ENCODE results near the gene GSTM1. TPM values are rescaled to one million over a fixed set of nuclear protein-coding genes. Genes with fewer than 3 reads are reported as not detected.

The GSTM1 gene
- total and polyA plus RNA-seq, 2 of the 8 experiments (the other 6 are each of a cell fraction or from before 2014, with no cell fraction given): 16.7 to 42.5 TPM

DNA sequence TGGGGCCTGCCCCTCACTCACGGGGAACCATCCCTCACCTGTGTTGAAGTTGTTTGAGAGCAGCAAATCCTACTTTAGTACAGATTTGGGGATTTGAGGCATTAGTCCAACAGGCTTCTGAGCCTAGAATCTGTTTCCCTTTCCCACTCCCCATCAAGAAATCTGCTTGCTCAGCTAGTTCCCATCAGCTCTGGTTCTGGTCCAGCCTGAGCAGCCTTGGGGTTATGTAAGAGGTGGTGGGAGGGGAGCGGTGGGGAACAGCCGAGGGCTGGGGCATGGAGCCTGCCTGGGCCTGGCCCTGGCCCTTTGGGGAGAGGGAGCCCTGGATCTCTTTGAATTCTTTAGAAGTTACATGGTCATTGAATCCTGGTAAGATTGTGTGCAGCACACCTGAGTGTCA is 28.5 kb downstream of the GSTM1 start:
- no peak overlapping the region for H3K18ac ChIP-seq (ENCODE audit: extremely low read depth, low read length)
- no peaks in the 10 kb centered on the region for H3K9me3 ChIP-seq (ENCODE audit: insufficient read depth in 2 of 2, low read depth in 1 of 2, low read length in 1 of 2)
- H4K20me1 ChIP-seq (replicated peaks in 1 of 2; ENCODE audit: control insufficient read depth in 1 of 2, insufficient read depth in 2 of 2, low read length in 2 of 2): no peaks in the 10 kb centered on the region
- no peak overlapping the region for H3K14ac ChIP-seq (ENCODE audit: insufficient read length)
- H2BK120ac ChIP-seq (replicated peaks; ENCODE audit: low read depth, low read length): no peak overlapping the region
- DNase-seq (ENCODE audit: low read depth in 1 of 2, low spot score in 2 of 2) (no peak), FAIRE-seq (no peak)
- H3K23me2 ChIP-seq (ENCODE audit: low read depth, low read length): no peaks in the 10 kb centered on the region
- no peak overlapping the region for H3K23ac ChIP-seq (ENCODE audit: insufficient read length)
- no peak overlapping the region for H3K4me2 ChIP-seq (ENCODE audit: insufficient read depth in 1 of 2, low read depth in 2 of 2, low read length in 2 of 2)
- H4K91ac ChIP-seq (replicated peaks; ENCODE audit: insufficient read length, low read length): no peak overlapping the region
- CTCF ChIA-PET (ENCODE audit: partially characterized antibody): interaction anchor here (0.6 to 7.4 kb wide), 4 partner anchors 33 to 170 kb away, joined by 3 to 51 read pairs (median 5); no protein-coding TSS in a partner anchor
- no peak overlapping the region for H2BK12ac ChIP-seq (ENCODE audit: low read depth, low read length)
- peaks cover 0 to 3% (median 0%) of the 10 kb centered on the region in 4 experiments; a peak in 1 of 7 replicates for H3K27me3 ChIP-seq (replicated peaks in 1 of 4; ENCODE audit: control insufficient read depth in 3 of 4, extremely low read depth in 1 of 4, insufficient read depth in 3 of 4, low read length in 3 of 4)
- H3K4ac ChIP-seq (replicated peaks; ENCODE audit: insufficient read length, low read depth, low read length): no peak overlapping the region
- H3K9ac ChIP-seq (replicated peaks in 1 of 4; ENCODE audit: extremely low read depth in 1 of 4, low read depth in 3 of 4, low read length in 3 of 4): no peak overlapping the region
- no peak overlapping the region for H3K56ac ChIP-seq (replicated peaks; ENCODE audit: insufficient read length, low read depth, low read length)
- WGBS, 2 experiments (ENCODE audit: extremely low coverage in 1 of 2, insufficient coverage in 1 of 2, insufficient read length in 1 of 2, insufficient replicate concordance in 2 of 2, low coverage in 1 of 2, low lambda C conversion rate in 2 of 2, missing lambda C conversion rate in 1 of 2): 91% methylated on average over 1 of the region's 3 CpGs; no CpG with 5 or more reads in 1 of the 2 experiments
- no peak overlapping the region for H2AK5ac ChIP-seq (ENCODE audit: low read depth, low read length)
- H4K5ac ChIP-seq (ENCODE audit: insufficient read length, low read depth, low read length): no peak overlapping the region
- no peak overlapping the region for H3K27ac ChIP-seq (ENCODE audit: low read depth, low read length)
- H3K79me2 ChIP-seq (ENCODE audit: control insufficient read depth in 1 of 2, insufficient read depth in 2 of 2, low read length in 2 of 2): no peaks in the 10 kb centered on the region
- no peak overlapping the region for H4K8ac ChIP-seq (ENCODE audit: extremely low read depth, insufficient read depth, low read length)
- no peak overlapping the region for H2BK15ac ChIP-seq (ENCODE audit: low read length)
- H2BK5ac ChIP-seq (ENCODE audit: low read depth, low read length): no peak overlapping the region
- H3K79me1 ChIP-seq (ENCODE audit: low read depth, low read length): no peaks in the 10 kb centered on the region
- no peaks in the 10 kb centered on the region for H3K36me3 ChIP-seq (ENCODE audit: control insufficient read depth in 2 of 4, insufficient read depth in 4 of 4, low read length in 3 of 4)
- H2BK20ac ChIP-seq (ENCODE audit: low read length): no peak overlapping the region
- no peak overlapping the region for H2AFZ ChIP-seq (ENCODE audit: low read length)
- H3K4me3 ChIP-seq (ENCODE audit: extremely low read depth in 1 of 4, insufficient read depth in 2 of 4, low read depth in 3 of 4, low read length in 4 of 4): no peak overlapping the region
- H3K4me1 ChIP-seq (replicated peaks in 1 of 4; ENCODE audit: control insufficient read depth in 3 of 4, insufficient read depth in 4 of 4, low read length in 3 of 4): no peaks in the 10 kb centered on the region; a peak in 1 of 7 replicates
- POLR2A ChIA-PET (ENCODE audit: partially characterized antibody): no interaction called here
- TF ChIP-seq FOSL1 (IDR thresholded peaks at IDR 0.05; ENCODE audit: insufficient read depth, low read depth, low read length) (no peak), CHD2 (IDR thresholded peaks at IDR 0.05; ENCODE audit: low read length) (no peak), TEAD4 (IDR thresholded peaks at IDR 0.05; ENCODE audit: low read depth, low read length) (no peak), YY1 (IDR thresholded peaks at IDR 0.05; ENCODE audit: low read depth, low read length) (no peak), ASH2L (IDR thresholded peaks at IDR 0.05; ENCODE audit: low read length) (no peak), HDAC6 (IDR thresholded peaks at IDR 0.05; ENCODE audit: low read depth, low read length) (no peak), KDM5A (IDR thresholded peaks at IDR 0.05; ENCODE audit: low read length) (no peak), CEBPB (IDR thresholded peaks at IDR 0.05; ENCODE audit: low read depth, low read length) (no peak), SP2 (IDR thresholded peaks at IDR 0.05; ENCODE audit: low read length) (no peak), POU5F1 (IDR thresholded peaks at IDR 0.05; ENCODE audit: low read depth, low read length) (no peak), SIN3A (conservative IDR thresholded peaks at IDR 0.05 in 1 of 2, IDR thresholded peaks at IDR 0.05 in 1 of 2; ENCODE audit: low read depth in 1 of 2, low read length in 2 of 2) (no peak), POLR2A (IDR thresholded peaks at IDR 0.05; ENCODE audit: control extremely low read depth in 1 of 2, low read depth in 2 of 2, low read length in 2 of 2) (no peak)
- TF ChIP-seq, protein P1, sequence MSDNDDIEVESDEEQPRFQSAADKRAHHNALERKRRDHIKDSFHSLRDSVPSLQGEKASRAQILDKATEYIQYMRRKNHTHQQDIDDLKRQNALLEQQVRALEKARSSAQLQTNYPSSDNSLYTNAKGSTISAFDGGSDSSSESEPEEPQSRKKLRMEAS (IDR thresholded peaks at IDR 0.05): no peak
- TF ChIP-seq, protein P2, sequence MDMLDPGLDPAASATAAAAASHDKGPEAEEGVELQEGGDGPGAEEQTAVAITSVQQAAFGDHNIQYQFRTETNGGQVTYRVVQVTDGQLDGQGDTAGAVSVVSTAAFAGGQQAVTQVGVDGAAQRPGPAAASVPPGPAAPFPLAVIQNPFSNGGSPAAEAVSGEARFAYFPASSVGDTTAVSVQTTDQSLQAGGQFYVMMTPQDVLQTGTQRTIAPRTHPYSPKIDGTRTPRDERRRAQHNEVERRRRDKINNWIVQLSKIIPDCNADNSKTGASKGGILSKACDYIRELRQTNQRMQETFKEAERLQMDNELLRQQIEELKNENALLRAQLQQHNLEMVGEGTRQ (IDR thresholded peaks at IDR 0.05; ENCODE audit: low read length): no peak
